CD4-positive, alpha-beta T cell treated with Interleukin-6 for 4 hours (primary cell): ENCODE measurements around the gene ANKRD29.

Source experiments
- DNase-seq: peaks from one replicate; pipeline ENCODE4 v3.0.0-alpha.2; 2020; ENCODE audit warnings: mixed read lengths

ANKRD29 gene

GRCh38 chr18:23683671-23684070 is 21.0 kb upstream of the ANKRD29 start:
- DNase-seq, result no peak

GRCh38 chr18:23683155-23683554 is 20.4 kb upstream of the ANKRD29 start:
- DNase-seq, result no peak

- DNase-seq, result no peak
Observed at GRCh38 chr18:23682472-23682871, 19.8 kb upstream of the ANKRD29 start.

- no peak for DNase-seq
Observed at GRCh38 chr18:23682045-23682444, 19.3 kb upstream of the ANKRD29 start.

GRCh38 chr18:23675896-23676295 is 13.2 kb upstream of the ANKRD29 start:
- DNase-seq, result no peak

- no peak for DNase-seq
Observed at GRCh38 chr18:23675236-23675635, 12.5 kb upstream of the ANKRD29 start.

- no peak for DNase-seq
Observed at GRCh38 chr18:23673725-23674124, 11.0 kb upstream of the ANKRD29 start.

GRCh38 chr18:23671564-23671963 is 8.9 kb upstream of the ANKRD29 start:
- DNase-seq, result no peak

- no peak for DNase-seq
Observed at GRCh38 chr18:23669804-23670405, 7.2 kb upstream of the ANKRD29 start.

- no peak for DNase-seq
Observed at GRCh38 chr18:23669202-23669766, 6.6 kb upstream of the ANKRD29 start.

- no peak for DNase-seq
Observed at GRCh38 chr18:23668731-23669130, 6.0 kb upstream of the ANKRD29 start.

GRCh38 chr18:23667114-23667513 is 4.4 kb upstream of the ANKRD29 start:
- no peak for DNase-seq

- DNase-seq, result no peak
Observed at GRCh38 chr18:23664674-23665073, 2.0 kb upstream of the ANKRD29 start.

- no peak for DNase-seq
Observed at GRCh38 chr18:23661735-23662308, 889 bp downstream of the ANKRD29 start.

- DNase-seq, result no peak
Observed at GRCh38 chr18:23658285-23658684, 4.4 kb downstream of the ANKRD29 start.

GRCh38 chr18:23652232-23652631 is 10.5 kb downstream of the ANKRD29 start:
- DNase-seq, result no peak

- DNase-seq, result no peak
Observed at GRCh38 chr18:23650968-23651927, 11.5 kb downstream of the ANKRD29 start.

GRCh38 chr18:23648940-23649607 is 13.6 kb downstream of the ANKRD29 start:
- DNase-seq, result no peak

- DNase-seq, result no peak
Observed at GRCh38 chr18:23648456-23648855, 14.3 kb downstream of the ANKRD29 start.

GRCh38 chr18:23646282-23646681 is 16.4 kb downstream of the ANKRD29 start:
- no peak for DNase-seq

- DNase-seq, result no peak
Observed at GRCh38 chr18:23645568-23646175, 17.0 kb downstream of the ANKRD29 start.

- DNase-seq, result no peak
Observed at GRCh38 chr18:23643815-23644490, 18.8 kb downstream of the ANKRD29 start.
